SH-SY5Y (cell line): ENCODE results near the gene DOK3.

Source experiments
- GATA2 ChIP-seq: IDR thresholded peaks from 2 replicates; pipeline ENCODE4 v1.6.1; 2011; ENCODE audit warnings: mild to moderate bottlenecking, low read depth, low read length
- GATA3 ChIP-seq: IDR thresholded peaks from 2 replicates; pipeline ENCODE4 v1.6.1; 2011; ENCODE audit warnings: low read depth, mild to moderate bottlenecking, low read length, moderate library complexity

DNA sequence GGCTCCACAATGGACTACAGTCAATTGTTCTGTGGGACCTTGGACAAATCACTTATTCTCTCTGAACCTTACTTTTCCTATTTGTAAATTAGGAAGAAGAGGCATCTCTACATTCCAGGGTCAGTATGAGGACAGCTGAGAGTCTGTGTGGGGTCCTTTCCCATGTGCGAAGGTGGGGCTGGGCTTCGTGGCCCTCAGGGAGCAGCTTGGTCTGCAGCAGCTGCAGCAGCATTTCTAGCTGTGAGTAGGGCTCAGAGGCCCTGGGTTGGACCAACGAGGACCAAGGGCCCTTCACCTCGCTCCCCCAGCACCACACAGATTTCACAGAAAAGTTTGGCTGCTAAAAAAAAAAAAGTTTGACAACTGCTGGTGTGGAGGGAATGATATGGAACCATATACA lies 16.6 kb upstream of the DOK3 start:
- TF ChIP-seq GATA2 (no peak), GATA3 (no peak)
